Right lobe of liver (tissue), 6 donors: ENCODE data around the gene NKX6-1. TPM values are rescaled to one million over a fixed set of nuclear protein-coding genes. Genes with fewer than 3 reads are reported as not detected.

Experiments
- ATAC-seq, 4 donors: fragments of 200-7000 bp; cut with Tn5 transposase; one replicate each; pipeline ENCODE4 v1.9.1; 2020; ENCODE audit warnings: mild to moderate bottlenecking in 4 of 4, moderate library complexity in 4 of 4
- DNase-seq, 3 donors: peaks; one replicate each; pipeline ENCODE4 v3.0.0-alpha.2; 2020
- H3K27ac ChIP-seq, 3 donors: fragments of 200-600 bp; one replicate each; pipeline ENCODE4 v1.8.0; 2022
- H3K27me3 ChIP-seq, 2 donors: fragments of 200-600 bp; one replicate each; pipeline ENCODE4 v1.8.0; 2022
- H3K36me3 ChIP-seq, 4 donors: fragments of 200-600 bp; sonication (generic) in 1 of 4; one replicate each; pipeline versions ENCODE4 v1.5.1 to v1.8.0; 2017 to 2022; ENCODE audit warnings: control low read depth in 1 of 4
- H3K4me1 ChIP-seq, 4 donors: fragments of 200-600 bp; sonication (generic) in 1 of 4; one replicate each; pipeline versions ENCODE4 v1.5.1 to v1.8.0; 2017 to 2022; ENCODE audit warnings: control low read depth in 1 of 4
- H3K4me3 ChIP-seq, 3 donors: fragments of 200-600 bp; one replicate each; pipeline ENCODE4 v1.8.0; 2022
- H3K9me3 ChIP-seq, 4 donors: fragments of 200-600 bp; sonication (generic) in 1 of 4; one replicate each; pipeline versions ENCODE4 v1.5.1 to v1.8.0; 2017 to 2022; ENCODE audit warnings: control low read depth in 1 of 4
- CTCF ChIP-seq, 4 donors: fragments of 200-600 bp in 3 of 4; fragments of 450-650 bp in 1 of 4; IDR thresholded peaks; one replicate each; pipeline versions ENCODE4 v1.5.1 to v1.8.0; 2016 to 2022; ENCODE audit warnings: antibody characterized with exemption in 4 of 4, mild to moderate bottlenecking in 2 of 4
- POLR2A ChIP-seq: fragments of 450-650 bp; IDR thresholded peaks from one replicate; pipeline ENCODE4 v1.6.1; 2017; ENCODE audit warnings: antibody characterized with exemption, mild to moderate bottlenecking
- WGBS: methylation state at CpG from one replicate; pipeline ENCODE4 v1.1.6; 2018; ENCODE audit warnings: low coverage, low lambda C conversion rate; ENCODE audit not compliant: insufficient coverage; ENCODE audit errors: missing lambda C conversion rate; 5-methylcytosine and 5-hydroxymethylcytosine counted together
- intact Hi-C, 2 donors: fragments of 100-400 bp; cut with DNase I; formaldehyde crosslinking; loops; one replicate each; pipeline versions ENCODE4 v1.11.2 to v1.14.1; 2022
- total RNA-seq, 6 experiments: library from RNA; depleted of rRNA in 2 of 6; stranded (reverse); fragments of >200 nt in 2 of 6; fragmentation: NEBNext Ultra II Directional in 3 of 6; extraction: Animal tissue kit (Norgen Biotek cat#: 25700) in 3 of 6; gene quantifications; one replicate each; pipeline versions ENCODE4 v1.1.0 to v1.2.4, GENCODE V29; 2016 to 2023
- donor health status: DM: no; HTN: yes; CAD: no.
- donor health status: DM: no; HTN: no; CAD: no.
- donor health status: DM: no; HTN: no; CAD: no.
- donor health status: DM: no; HTN: yes; CAD: no.
- donor health status: DM: no; HTN: yes; CAD: no.

The NKX6-1 gene
- total RNA-seq, 6 experiments from 2014 or later = not detected

DNA sequence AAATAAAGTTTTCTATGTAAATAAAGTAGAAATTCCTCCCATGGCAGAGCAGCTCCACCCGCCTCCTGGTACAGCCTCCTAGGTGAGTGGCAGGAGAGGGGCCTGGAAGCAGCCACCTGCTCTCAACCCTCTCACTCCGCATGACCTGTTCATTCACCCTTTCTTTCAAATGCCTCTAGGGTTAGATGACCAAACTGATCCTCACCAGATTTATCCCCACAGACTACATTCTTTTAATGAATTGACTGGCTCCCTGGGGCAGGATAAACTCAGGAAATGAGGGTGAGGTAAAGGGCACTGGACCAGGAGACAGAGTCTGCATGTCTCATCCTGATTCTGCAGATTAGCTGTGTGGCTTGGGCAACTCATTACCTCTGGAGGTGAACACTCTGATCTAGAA, 32.6 kb upstream of the NKX6-1 start:
- no peak overlapping the region for H3K4me3 ChIP-seq
- H3K36me3 ChIP-seq = no peaks in the 10 kb centered on the region
- intact Hi-C loops = no loop called here
- H3K27me3 ChIP-seq = no peaks in the 10 kb centered on the region
- no peak for DNase-seq
- H3K27ac ChIP-seq = no peak overlapping the region
- WGBS = 33% methylated on average over 2 of the region's 2 CpGs
- TF ChIP-seq CTCF (IDR thresholded peaks at IDR 0.05) (no peak), POLR2A (no peak)
- no peaks in the 10 kb centered on the region for H3K9me3 ChIP-seq
- no peak for ATAC-seq
- H3K4me1 ChIP-seq = no peaks in the 10 kb centered on the region

- 32% methylated on average over 1 of the region's 1 CpG for WGBS
- intact Hi-C loops = no loop called here
- no peak overlapping the region for H3K4me3 ChIP-seq
Observed at GRCh38 chr4:84530871-84531270, 31.8 kb upstream of the NKX6-1 start.

DNA sequence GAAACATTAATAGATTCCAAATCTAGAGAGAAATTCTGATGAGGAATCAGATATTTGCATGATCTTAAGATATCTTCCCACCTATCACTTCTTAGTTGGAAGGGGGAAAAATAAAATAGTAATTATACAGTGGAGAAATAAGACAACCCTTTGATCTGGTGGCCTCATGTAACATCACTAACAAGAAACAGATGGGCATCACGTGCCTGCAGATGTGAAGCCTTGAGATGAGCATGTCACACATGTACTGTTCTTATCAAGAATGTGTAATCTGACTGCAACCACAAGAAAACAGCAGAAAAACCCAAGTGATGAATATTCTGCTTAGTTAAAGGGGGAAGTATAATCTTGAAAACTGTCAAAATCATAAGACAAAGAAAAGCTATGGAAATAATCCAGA, 31.4 kb upstream of the NKX6-1 start:
- ATAC-seq (no peak), DNase-seq (no peak)
- WGBS = 70% methylated on average over 1 of the region's 1 CpG
- H3K27ac ChIP-seq = no peak overlapping the region
- no peaks in the 10 kb centered on the region for H3K36me3 ChIP-seq
- H3K4me3 ChIP-seq = no peak overlapping the region
- TF ChIP-seq POLR2A (no peak), CTCF (IDR thresholded peaks at IDR 0.05) (no peak)
- H3K27me3 ChIP-seq = no peaks in the 10 kb centered on the region
- H3K9me3 ChIP-seq = no peaks in the 10 kb centered on the region
- intact Hi-C loops = no loop called here
- no peaks in the 10 kb centered on the region for H3K4me1 ChIP-seq

More at GRCh38 chr4:84530871-84531270, 31.8 kb upstream of the NKX6-1 start:
- ATAC-seq = no peak
- Histone ChIP-seq H3K9me3 (no peaks in the 10 kb centered on the region), H3K27me3 (no peaks in the 10 kb centered on the region), H3K27ac (no peak overlapping the region), H3K4me1 (no peaks in the 10 kb centered on the region), H3K36me3 (no peaks in the 10 kb centered on the region)
- no peak for TF ChIP-seq CTCF (IDR thresholded peaks at IDR 0.05)
- no peak for TF ChIP-seq POLR2A
- DNase-seq = no peak

GRCh38 chr4:84529169-84529751, 30.2 kb upstream of the NKX6-1 start:
- Histone ChIP-seq H3K36me3 (no peaks in the 10 kb centered on the region), H3K27ac (no peak overlapping the region), H3K4me3 (no peak overlapping the region), H3K27me3 (no peaks in the 10 kb centered on the region), H3K9me3 (no peaks in the 10 kb centered on the region), H3K4me1 (no peaks in the 10 kb centered on the region)
- TF ChIP-seq CTCF (IDR thresholded peaks at IDR 0.05) = peak; percentile 41 to 70 (median 62)
- no peak for TF ChIP-seq POLR2A
- intact Hi-C loops = no loop called here
- WGBS = 85% methylated on average over 2 of the region's 2 CpGs
- no peak for DNase-seq
- peak in 3 of 4 donors; percentile 35 to 48 (median 39) for ATAC-seq

- Histone ChIP-seq H3K36me3 (no peaks in the 10 kb centered on the region), H3K27ac (no peak overlapping the region), H3K4me1 (no peaks in the 10 kb centered on the region), H3K4me3 (no peak overlapping the region), H3K9me3 (no peaks in the 10 kb centered on the region), H3K27me3 (no peaks in the 10 kb centered on the region)
- ATAC-seq (no peak), DNase-seq (no peak)
- TF ChIP-seq CTCF (IDR thresholded peaks at IDR 0.05) (no peak), POLR2A (no peak)
- intact Hi-C loops = no loop called here
Observed at GRCh38 chr4:84527391-84527790, 28.3 kb upstream of the NKX6-1 start.
